Right ventricle myocardium inferior (tissue), 1 donor: ENCODE results near the gene MGAT4A. TPM values are rescaled to one million over a fixed set of nuclear protein-coding genes. Genes with fewer than 3 reads are reported as not detected.
A peak's percentile ranks its signal among the peaks of the same experiment; 100 is the strongest.
"Not testable (repeated sequence)": the region's sequence is repeated elsewhere in the genome, so short reads cannot be mapped to it uniquely, and the experiment has no call there.

Experiments used
- ATAC-seq: fragments of 200-7000 bp; cut with Tn5 transposase; one replicate; pipeline ENCODE4 v1.9.1; 2020; ENCODE audit warnings: mild to moderate bottlenecking, moderate library complexity
- DNase-seq: peaks from one replicate; pipeline ENCODE4 v3.0.0; 2021; ENCODE audit errors: missing footprints
- intact Hi-C: fragments of 100-400 bp; cut with DNase I; formaldehyde crosslinking; loops from one replicate; pipeline ENCODE4 v1.11.0; 2022
- total RNA-seq: library from RNA; stranded (reverse); fragmentation: NEBNext Ultra II Directional; extraction: Animal tissue kit (Norgen Biotek cat#: 25700); gene quantifications from one replicate; pipeline ENCODE4 v1.2.1, GENCODE V29; 2021
- donor health status: DM: no; HTN: yes; CAD: no; lungs with severe emphysema.

MGAT4A gene
- total RNA-seq, 1 donor from 2014 or later, result 19.3 TPM

GRCh38 chr2:98763209-98763951, 32.4 kb upstream of the MGAT4A start:
- ATAC-seq (no peak), DNase-seq (no peak)
- intact Hi-C loops, result no loop called here

- no peak for DNase-seq
- no peak for ATAC-seq
- intact Hi-C loops, result no loop called here
Observed at GRCh38 chr2:98761909-98762308, 31.0 kb upstream of the MGAT4A start.

GRCh38 chr2:98761267-98761781, 30.4 kb upstream of the MGAT4A start:
- ATAC-seq (no peak), DNase-seq (no peak)
- intact Hi-C loops, result no loop called here

- intact Hi-C loops, result loop anchor here (2.0 kb wide), 1 partner anchor 63 kb away; no protein-coding TSS in a partner anchor
- DNase-seq, result no peak
Observed at GRCh38 chr2:98759827-98760625, 29.1 kb upstream of the MGAT4A start.

GRCh38 chr2:98759338-98759737, 28.4 kb upstream of the MGAT4A start:
- ATAC-seq, result no peak
- intact Hi-C loops, result loop anchor here (2.0 kb wide), 1 partner anchor 63 kb away; no protein-coding TSS in a partner anchor
- DNase-seq, result no peak

More at GRCh38 chr2:98759827-98760625, 29.1 kb upstream of the MGAT4A start:
- no peak for ATAC-seq

- DNase-seq, result peak; percentile 74
- ATAC-seq, result peak; percentile 89
- intact Hi-C loops, result loop anchor here (2.0 kb wide), 1 partner anchor 65 kb away; no protein-coding TSS in a partner anchor
Observed at GRCh38 chr2:98757904-98758421, 27.0 kb upstream of the MGAT4A start.

- intact Hi-C loops, result no loop called here
- DNase-seq (no peak), ATAC-seq (no peak)
Observed at GRCh38 chr2:98753801-98754200, 22.9 kb upstream of the MGAT4A start.

GRCh38 chr2:98752711-98753110, 21.8 kb upstream of the MGAT4A start:
- intact Hi-C loops, DNase-seq, ATAC-seq: not testable (repeated sequence)

GRCh38 chr2:98751748-98752147, 20.8 kb upstream of the MGAT4A start:
- ATAC-seq (no peak), DNase-seq (no peak)
- intact Hi-C loops, result no loop called here

- DNase-seq (no peak), ATAC-seq (no peak)
- intact Hi-C loops, result no loop called here
Observed at GRCh38 chr2:98750593-98751282, 19.8 kb upstream of the MGAT4A start.

- no peak for DNase-seq
- ATAC-seq, result peak; percentile 86
- intact Hi-C loops, result no loop called here
Observed at GRCh38 chr2:98749066-98749450, 18.1 kb upstream of the MGAT4A start.

- ATAC-seq (no peak), DNase-seq (no peak)
- intact Hi-C loops, result no loop called here
Observed at GRCh38 chr2:98748292-98749065, 17.5 kb upstream of the MGAT4A start.

- no peak for ATAC-seq
- intact Hi-C loops, result no loop called here
- no peak for DNase-seq
Observed at GRCh38 chr2:98747888-98748287, 17.0 kb upstream of the MGAT4A start.

GRCh38 chr2:98746426-98746825, 15.5 kb upstream of the MGAT4A start:
- no peak for DNase-seq
- intact Hi-C loops, result no loop called here
- ATAC-seq, result no peak

GRCh38 chr2:98744595-98744994, 13.7 kb upstream of the MGAT4A start:
- intact Hi-C loops, result no loop called here
- ATAC-seq (no peak), DNase-seq (no peak)

GRCh38 chr2:98743835-98744234, 12.9 kb upstream of the MGAT4A start:
- ATAC-seq, result peak; percentile 40
- DNase-seq, result no peak
- intact Hi-C loops, result no loop called here

GRCh38 chr2:98739020-98739419, 8.1 kb upstream of the MGAT4A start:
- ATAC-seq (no peak), DNase-seq (no peak)
- intact Hi-C loops, result no loop called here

- intact Hi-C loops, result no loop called here
- no peak for DNase-seq
- ATAC-seq, result no peak
Observed at GRCh38 chr2:98738304-98738703, 7.4 kb upstream of the MGAT4A start.
